Measurements from ENCODE around the gene ACAN. TPM values are rescaled to one million over a fixed set of nuclear protein-coding genes. Genes with fewer than 3 reads are reported as not detected.

Gene ACAN
- total and polyA plus RNA-seq, 8 donors = under 0.01 to 2.0 (median 0.40) TPM; not detected in 4

- no peaks in the 10 kb centered on the region for H3K36me3 ChIP-seq
- H3K9me3 ChIP-seq = peaks cover 0 to 6% (median 0%) of the 10 kb centered on the region in 4 donors
- DNase-seq = no peak
- H3K27ac ChIP-seq = no peak overlapping the region
- TF ChIP-seq CTCF (IDR thresholded peaks at IDR 0.05) = no peak
- no peak for TF ChIP-seq POLR2A (IDR thresholded peaks at IDR 0.05)
- no peak for TF ChIP-seq EP300 (IDR thresholded peaks at IDR 0.05)
- TF ChIP-seq POLR2AphosphoS5 (IDR thresholded peaks at IDR 0.05) = no peak
- no peak overlapping the region for H3K4me3 ChIP-seq
- intact Hi-C loops (cut with DNase I; ENCODE audit: low total_unique reads) = no loop called here
- WGBS, 5 donors = 67 to 77% (median 71%) methylated on average over 3 of the region's 3 CpGs
- peaks cover 0 to 14% (median 12%) of the 10 kb centered on the region in 3 donors for H3K27me3 ChIP-seq
- no peaks in the 10 kb centered on the region for H3K4me1 ChIP-seq
These were observed 15.2 kb upstream of the ACAN start for GRCh38 chr15:88788036-88788435.

GRCh38 chr15:88788816-88789215 lies 14.4 kb upstream of the ACAN start:
- H3K4me3 ChIP-seq = no peak overlapping the region
- no peaks in the 10 kb centered on the region for H3K4me1 ChIP-seq
- H3K27ac ChIP-seq = no peak overlapping the region
- peaks cover 0 to 21% (median 12%) of the 10 kb centered on the region in 3 donors for H3K27me3 ChIP-seq
- TF ChIP-seq POLR2AphosphoS5 (IDR thresholded peaks at IDR 0.05) (no peak), CTCF (IDR thresholded peaks at IDR 0.05) (no peak), EP300 (IDR thresholded peaks at IDR 0.05) (no peak), POLR2A (IDR thresholded peaks at IDR 0.05) (no peak)
- intact Hi-C loops (cut with DNase I; ENCODE audit: low total_unique reads) = no loop called here
- DNase-seq = no peak
- peaks cover 0 to 6% (median 0%) of the 10 kb centered on the region in 4 donors for H3K9me3 ChIP-seq
- no peaks in the 10 kb centered on the region for H3K36me3 ChIP-seq

- WGBS, 5 donors = 84 to 96% (median 90%) methylated on average over 7 of the region's 7 CpGs
- no peak overlapping the region for H3K27ac ChIP-seq
- H3K4me3 ChIP-seq = no peak overlapping the region
- no peaks in the 10 kb centered on the region for H3K4me1 ChIP-seq
- TF ChIP-seq POLR2A (IDR thresholded peaks at IDR 0.05) = no peak
- no peak for TF ChIP-seq CTCF (IDR thresholded peaks at IDR 0.05)
- no peak for TF ChIP-seq EP300 (IDR thresholded peaks at IDR 0.05)
- TF ChIP-seq POLR2AphosphoS5 (IDR thresholded peaks at IDR 0.05) = no peak
- no peak for DNase-seq
- H3K36me3 ChIP-seq = no peaks in the 10 kb centered on the region
- H3K9me3 ChIP-seq = peaks cover 0 to 6% (median 0%) of the 10 kb centered on the region in 4 donors
- peaks cover 0 to 37% (median 16%) of the 10 kb centered on the region in 3 donors for H3K27me3 ChIP-seq
- intact Hi-C loops (cut with DNase I; ENCODE audit: low total_unique reads) = no loop called here
These were observed 12.8 kb upstream of the ACAN start for GRCh38 chr15:88790486-88790885.

- H3K9me3 ChIP-seq = peaks cover 0 to 6% (median 0%) of the 10 kb centered on the region in 4 donors
- no peaks in the 10 kb centered on the region for H3K4me1 ChIP-seq
- TF ChIP-seq EP300 (IDR thresholded peaks at IDR 0.05) = no peak
- TF ChIP-seq POLR2AphosphoS5 (IDR thresholded peaks at IDR 0.05) = no peak
- no peak for TF ChIP-seq CTCF (IDR thresholded peaks at IDR 0.05)
- no peak for TF ChIP-seq POLR2A (IDR thresholded peaks at IDR 0.05)
- H3K27me3 ChIP-seq = peaks cover 0 to 48% (median 24%) of the 10 kb centered on the region in 3 donors
- H3K27ac ChIP-seq = no peak overlapping the region
- no peak for DNase-seq
- no peak overlapping the region for H3K4me3 ChIP-seq
- H3K36me3 ChIP-seq = no peaks in the 10 kb centered on the region
- intact Hi-C loops (cut with DNase I; ENCODE audit: low total_unique reads) = no loop called here
- 69 to 92% (median 82%) methylated on average over 1 of the region's 1 CpG for WGBS, 5 donors
These were observed 11.6 kb upstream of the ACAN start for GRCh38 chr15:88791637-88792036.

Data from stomach (tissue), 9 donors.